Measurements from ENCODE around the gene MED10. TPM values are rescaled to one million over a fixed set of nuclear protein-coding genes. Genes with fewer than 3 reads are reported as not detected.

Gene MED10
- total RNA-seq, 1 donor from 2014 or later = 30.8 TPM

DNA sequence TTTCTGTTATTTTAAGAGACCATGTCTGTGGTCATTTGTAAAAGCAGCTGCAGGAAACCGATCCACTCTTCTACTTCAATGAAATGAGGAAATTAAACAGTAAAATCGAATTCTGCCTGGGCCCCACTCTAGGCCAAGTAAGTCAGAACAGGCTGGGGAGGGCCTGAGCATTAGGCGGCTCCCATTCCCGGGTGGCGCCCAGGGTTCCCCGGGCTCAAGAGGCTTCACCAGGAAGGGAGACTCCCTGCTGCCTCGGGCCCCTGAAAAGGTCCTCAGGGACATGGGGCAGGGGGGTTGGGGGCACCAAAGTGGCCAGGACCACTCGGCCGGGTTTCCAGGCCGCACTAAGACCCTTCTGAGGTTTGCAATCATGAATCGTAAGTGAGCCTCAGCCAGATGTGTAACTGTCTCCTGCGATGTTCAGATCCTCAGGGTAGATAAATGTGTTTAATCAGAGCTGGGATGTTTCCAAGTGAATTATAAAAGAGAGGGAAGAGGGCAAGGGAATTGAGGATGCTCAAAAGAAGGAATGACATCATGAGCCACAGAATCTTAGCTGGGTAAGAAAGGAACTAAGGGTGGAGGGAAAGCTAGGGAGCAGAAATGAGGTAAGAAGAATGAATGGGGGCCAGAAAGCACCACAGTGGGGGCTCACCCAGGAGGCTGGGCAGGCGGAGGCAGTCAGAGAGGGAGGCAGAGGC, 24.6 kb downstream of the MED10 start:
- DNase-seq (ENCODE audit: low spot score) = peak; percentile 83

DNA sequence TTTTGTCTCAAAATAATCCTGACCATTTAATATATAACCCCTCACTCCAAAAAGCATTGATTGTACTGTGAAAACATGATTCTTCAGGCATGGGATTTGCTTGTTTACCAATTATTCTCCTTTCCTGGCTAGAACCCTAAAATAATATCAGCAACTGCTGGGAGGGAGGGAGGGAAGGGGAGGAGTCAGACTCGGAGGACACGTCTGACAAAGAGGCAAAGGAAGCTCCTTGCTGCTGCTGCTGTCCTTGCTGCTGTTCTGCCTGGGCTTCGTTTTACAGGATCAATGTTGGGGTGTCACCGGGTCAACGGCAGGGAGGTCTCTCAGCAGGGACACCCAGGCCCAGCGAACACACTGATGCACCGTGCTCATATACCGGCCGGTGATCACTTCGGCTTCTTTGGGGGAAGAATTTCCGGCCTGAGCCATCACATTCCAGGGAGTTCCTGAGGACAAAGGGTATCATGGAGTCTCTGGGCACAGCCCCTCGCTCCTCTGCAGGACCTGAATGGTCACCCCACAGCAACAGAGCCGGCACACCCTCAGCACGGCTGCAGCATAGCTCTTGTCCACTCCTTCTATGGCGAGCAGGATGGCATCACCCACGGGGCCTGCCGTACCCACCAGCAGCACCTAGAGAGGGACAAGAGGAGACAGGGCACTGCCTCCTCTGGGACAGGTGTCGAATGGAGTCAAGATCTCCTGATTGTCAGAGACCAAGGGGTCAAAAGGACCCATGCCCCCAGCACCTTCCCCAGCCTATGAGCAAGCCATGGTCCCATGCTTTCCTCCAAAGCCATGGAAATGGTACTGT, 27.9 kb downstream of the MED10 start:
- DNase-seq (ENCODE audit: low spot score) = peak; percentile 47

DNA sequence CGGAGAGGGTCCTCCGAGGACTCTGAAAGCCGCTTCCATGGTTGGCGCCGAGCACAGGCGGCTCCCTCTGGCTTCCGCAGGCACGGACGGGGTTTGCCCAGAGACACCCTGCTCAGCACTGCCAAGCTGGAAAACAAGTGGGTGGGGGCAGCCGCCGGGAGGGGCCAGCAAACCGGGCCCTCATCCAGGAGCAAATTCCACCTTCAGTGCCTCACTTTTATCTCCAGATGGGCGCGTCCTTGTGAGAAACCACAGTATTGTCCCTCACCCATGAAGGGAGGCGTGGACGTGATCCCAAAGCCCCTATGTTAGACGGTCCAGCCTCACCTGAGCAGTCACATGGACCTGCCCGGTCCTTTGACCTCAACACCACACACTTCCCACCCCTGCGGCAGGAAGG, 29.0 kb downstream of the MED10 start:
- peak; percentile 86 for DNase-seq (ENCODE audit: low spot score)

DNA sequence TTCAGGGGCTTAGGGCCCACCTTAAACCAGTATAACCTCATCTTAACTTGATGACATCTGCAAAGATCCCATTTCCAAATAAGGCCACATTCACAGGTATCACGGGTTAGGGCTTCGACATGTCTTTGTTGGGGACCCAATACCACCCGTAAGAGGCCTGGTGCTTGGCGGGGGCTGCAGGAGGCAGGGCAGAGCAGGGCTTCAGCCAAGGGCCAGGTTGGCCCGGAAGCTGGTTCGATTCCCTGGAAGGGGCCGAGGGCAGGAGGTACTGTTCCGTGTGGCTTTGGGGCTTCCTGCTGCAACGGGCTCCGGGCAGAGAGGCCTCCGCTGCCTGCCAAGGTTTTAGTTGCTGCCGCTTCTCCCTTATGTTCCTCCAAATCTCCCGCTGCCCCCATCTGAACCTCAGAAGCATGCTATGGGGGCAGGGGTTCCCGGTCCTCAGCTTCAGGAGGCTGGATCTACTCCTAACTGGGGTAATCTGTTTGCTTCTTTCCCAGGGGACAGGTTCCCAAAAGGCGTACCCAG, 29.8 kb downstream of the MED10 start:
- DNase-seq (ENCODE audit: low spot score) = no peak

DNA sequence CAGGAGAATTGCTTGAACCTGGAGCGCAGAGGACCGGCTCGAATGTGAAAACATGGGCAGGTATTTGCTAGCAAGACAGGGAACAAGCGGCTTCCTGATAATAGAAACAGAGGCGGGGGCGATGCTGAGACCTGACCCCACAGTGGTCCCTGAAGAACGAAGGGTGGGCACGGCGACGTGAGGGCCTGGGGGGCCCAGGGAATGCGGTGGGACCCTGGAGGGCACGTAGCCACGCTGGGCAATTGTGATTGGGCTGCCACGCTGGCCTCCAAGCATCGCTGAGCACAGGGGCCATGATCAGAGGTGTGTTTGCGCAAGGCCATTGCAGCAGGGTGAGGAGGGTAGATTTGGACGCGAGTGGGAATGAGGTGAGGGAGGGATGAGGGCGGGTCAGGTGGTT, 30.7 kb downstream of the MED10 start:
- DNase-seq (ENCODE audit: low spot score) = no peak

DNA sequence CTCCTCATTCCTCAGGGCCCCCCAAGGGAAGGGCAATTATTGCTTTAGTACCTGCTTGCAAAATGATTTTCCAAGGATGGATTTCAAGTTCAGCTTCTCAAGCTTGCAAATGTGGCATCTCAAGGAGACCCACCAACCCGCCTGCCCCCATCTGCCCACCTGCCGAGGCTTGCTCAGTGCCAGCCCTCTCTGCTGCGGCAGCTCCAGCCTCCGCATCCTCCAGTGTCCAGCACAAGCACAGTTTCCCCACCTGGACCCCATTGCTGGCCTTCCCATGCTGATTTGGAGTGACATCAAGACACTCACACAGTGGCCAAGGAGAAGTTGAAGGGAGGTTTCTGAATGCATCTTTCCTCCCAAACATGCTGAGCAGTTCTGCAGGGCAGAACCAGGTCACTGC, 31.2 kb downstream of the MED10 start:
- DNase-seq (ENCODE audit: low spot score) = no peak

DNA sequence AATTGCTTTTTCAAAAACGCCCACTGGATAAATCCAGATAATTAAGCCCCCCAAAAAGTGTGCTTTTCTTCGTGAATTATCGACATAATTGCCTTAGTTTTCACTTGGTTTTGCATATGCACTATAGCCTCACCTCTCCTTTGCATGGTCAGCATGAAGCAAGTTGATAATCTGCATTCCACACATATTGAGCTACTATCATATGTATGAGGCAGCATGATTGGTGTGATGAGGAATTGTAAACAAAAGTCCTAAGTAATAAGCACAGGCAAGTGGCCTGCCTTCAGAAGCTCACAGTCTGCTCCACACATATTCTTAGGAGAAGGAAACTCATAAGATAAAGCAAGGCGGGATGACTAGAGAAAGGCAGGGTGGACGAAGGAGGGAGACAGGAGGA, 33.8 kb downstream of the MED10 start:
- no peak for DNase-seq (ENCODE audit: low spot score)

DNA sequence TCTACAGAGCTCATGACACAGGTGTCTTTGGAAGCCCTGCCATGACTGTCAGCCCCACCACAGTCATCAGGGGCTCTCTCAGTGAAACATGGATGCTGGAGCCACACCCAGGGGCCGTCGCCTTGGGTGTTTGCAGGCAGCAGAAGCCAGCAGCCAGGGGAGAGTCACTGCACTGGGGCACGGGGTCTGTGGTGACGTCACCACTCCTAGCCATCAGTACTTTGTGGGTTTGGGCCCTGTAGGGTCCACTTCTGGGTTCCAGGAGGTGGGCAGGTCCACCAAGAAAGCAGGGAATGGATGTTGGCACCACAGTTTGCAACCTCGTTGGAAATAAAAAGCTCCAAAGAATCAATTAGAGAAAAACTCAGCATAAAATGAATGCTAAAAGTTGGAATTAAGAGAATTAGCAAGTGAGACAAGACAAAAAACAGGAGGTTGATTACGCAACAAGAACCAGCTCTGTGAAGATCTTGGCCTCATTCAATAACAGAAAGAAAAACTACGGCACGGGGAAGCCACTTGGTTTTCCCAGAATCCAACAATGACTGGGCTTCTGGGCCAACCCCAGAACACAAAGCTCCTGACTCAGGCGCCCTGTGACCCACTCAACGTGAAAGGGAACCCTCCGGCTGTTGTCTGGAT, 34.3 kb downstream of the MED10 start:
- DNase-seq (ENCODE audit: low spot score) = peak; percentile 35

DNA sequence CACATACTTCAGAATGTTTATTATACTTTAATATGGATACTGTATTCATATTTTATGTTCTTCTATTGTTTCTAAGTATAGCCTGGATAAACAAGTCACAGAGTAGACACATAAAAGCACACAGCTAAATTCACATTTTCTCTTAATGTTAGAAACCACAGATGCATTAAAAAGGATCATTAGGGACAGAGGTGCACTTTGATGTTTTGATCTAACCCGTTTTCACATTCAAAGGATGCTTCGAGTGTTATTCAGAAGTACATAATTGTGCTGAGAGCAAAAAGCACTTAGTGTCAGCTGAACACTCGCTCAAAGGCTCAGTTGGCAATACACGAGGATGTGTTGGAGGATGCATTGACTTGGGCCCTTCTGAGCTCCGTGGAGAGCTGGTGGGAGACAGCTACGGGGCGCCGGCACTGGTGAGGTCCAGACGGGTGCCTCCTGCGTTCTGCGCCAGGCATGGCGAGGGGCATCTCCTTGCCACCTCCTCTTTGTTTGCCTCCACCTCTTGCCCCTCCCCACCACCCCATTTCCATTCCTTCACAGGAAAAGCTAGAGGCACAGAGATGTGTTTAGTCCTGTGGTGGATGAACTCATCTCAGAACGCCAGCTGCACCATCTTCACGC, 35.5 kb downstream of the MED10 start:
- DNase-seq (ENCODE audit: low spot score) = peak; percentile 88

DNA sequence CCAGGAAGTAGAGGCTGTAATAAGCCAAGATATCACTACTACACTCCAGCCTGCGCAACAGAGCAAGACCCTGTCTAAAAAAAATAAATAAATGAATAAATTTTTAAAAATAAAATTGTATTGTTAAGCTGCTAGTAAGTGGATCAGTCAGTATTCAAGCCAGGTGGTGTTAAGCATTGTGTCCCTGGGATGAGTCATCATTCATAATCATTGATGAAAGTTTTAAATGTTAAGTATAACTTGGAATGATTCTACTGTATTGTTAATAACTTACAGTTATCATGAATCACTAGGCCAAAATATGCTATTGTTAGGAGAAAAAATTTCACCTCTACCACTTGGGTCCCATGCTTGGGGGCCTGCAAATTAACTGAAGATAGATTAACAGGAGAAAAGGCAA, 38.2 kb downstream of the MED10 start:
- DNase-seq (ENCODE audit: low spot score) = no peak

DNA sequence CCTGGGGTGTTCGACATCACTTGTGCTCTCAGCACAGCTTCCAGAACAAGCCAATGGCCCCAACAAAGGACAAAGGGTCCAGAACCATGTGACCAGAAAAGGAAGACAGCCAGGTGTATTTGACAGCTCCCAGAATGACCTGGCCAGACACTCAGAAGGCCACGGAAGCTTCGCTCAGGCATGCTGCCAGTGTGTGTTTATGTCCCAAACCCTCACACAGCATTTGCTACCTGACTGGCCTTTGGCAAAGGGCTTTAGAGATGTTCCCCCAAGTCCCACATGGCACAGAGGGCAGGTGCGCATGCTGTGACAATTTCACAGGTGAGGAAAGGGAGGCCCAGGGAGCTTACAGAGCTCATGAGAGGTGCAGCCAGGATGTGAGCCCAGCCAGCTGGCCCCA, 39.5 kb downstream of the MED10 start:
- no peak for DNase-seq (ENCODE audit: low spot score)

DNA sequence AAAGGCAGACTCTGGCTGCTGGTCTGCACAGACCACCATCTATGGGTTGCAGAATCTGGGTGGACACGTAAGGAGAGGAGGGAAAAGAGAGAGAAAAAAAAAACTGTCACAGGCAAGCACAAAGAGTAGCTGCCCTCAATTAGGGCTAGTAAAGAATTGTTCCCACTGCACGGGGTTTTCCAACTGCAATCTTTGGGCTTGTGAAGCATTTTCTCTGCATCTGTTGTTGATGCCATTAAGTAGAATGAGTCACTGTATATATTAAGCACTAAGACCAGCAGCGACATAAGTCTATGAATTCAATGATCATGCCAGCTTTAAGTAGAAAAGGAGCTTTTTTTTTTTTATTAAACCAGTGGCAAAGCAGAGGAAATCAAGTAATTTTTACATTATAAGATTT, 40.2 kb downstream of the MED10 start:
- no peak for DNase-seq (ENCODE audit: low spot score)

DNA sequence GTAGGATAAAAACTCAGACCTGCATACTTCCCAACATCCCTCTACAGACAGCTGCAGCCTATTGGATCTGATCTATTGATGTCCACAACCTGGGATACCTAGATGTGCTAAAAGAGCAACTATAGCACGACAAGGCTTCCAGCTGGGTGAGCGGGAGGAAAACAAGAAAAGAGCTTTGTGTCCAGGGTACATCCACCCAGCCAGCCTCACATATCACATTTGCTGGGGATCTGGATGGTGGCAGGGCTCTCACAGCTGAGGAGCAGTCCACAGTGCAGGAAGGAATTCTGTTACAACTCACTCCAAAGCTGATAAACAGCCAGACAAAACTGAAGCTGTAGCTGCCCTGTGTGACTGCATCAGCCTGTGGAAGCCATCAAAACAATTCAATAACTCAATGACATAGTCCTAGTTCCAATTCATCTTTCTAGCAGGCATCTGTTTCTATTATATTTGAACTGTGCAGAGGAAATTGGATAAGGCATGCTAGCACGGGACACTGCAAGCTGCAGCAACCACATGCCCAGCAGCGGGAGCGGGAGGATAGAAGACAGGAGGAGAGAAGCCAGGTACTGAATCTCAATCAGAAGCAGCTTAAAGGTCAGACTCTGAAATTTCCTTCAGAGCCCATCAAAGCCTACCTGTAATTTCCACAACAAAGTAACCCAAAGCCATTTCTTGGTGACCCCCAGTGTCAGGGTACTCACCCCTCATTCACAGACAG, 45.0 kb downstream of the MED10 start:
- peak; percentile 60 for DNase-seq (ENCODE audit: low spot score)

DNA sequence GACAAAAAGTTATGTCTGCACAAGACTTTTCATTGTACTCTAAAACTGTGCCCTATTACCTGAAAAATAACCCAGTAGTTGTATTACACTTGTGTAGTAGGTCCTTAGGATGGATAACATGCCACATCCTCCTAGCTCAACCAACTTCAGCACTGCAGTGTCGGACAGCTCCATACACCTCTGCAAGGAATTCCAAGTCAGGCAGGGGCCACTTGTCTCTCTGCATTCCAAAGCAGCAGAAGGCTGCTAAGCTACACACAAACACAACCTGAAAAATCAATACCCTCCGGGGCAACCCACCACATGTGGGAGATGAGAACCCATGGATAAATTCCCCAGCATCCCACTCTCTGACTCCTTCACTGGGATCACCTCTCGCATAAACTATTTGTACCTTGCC, 50.2 kb downstream of the MED10 start:
- DNase-seq (ENCODE audit: low spot score) = no peak

DNA sequence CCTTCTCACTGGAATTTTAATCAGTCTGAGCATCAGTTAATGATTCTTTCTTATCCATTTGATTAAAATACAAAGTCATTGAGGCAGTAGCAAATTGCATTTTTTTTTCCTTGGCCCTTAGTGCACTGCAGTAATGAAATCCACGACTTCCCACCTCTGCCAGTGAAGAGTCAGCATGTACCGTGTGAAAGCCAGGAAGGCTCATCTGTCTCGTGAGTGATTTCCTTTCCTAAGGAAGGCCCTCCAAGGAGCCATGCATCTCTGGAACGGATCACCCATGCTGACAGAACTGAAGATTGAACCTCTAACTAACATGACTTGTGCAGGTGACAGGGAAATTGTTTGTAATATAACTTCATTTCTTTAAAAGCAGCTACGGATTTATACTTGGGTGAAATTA, 51.6 kb downstream of the MED10 start:
- DNase-seq (ENCODE audit: low spot score) = no peak

DNA sequence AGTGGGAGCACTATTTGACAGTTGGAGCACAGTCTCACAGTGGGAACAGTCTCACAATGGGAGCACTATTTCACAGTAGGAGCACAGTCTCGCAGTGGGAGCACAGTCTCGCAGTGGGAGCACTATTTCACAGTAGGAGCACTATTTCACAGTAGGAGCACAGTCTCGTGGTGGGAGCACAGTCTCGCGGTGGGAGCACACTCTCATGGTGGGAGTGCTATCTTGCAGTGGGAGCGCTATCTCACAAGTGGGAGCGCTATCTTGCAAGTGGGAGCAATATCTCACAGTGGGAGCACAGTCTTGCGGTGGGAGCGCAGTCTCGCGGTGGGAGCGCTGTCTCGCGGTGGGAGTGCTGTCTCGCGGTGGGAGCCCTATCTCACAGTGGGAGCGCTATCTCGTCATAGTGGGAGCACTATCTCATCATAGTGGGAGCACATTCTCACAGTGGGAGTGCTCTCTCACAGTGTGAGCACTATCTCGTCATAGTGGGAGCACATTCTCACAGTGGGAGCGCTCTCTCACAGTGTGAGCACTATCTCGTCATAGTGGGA, 56.1 kb downstream of the MED10 start:
- no peak for DNase-seq (ENCODE audit: low spot score)
